Measurements from ENCODE around the gene TAGLN. TPM values are rescaled to one million over a fixed set of nuclear protein-coding genes. Genes with fewer than 3 reads are reported as not detected.
A peak's percentile ranks its signal among the peaks of the same experiment; 100 is the strongest.

Gene TAGLN
- polyA plus RNA-seq, 1 experiment: 3,100 TPM

GRCh38 chr11:117219995-117220394, 20.8 kb downstream of the TAGLN start:
- POLR2A ChIA-PET: no interaction called here

GRCh38 chr11:117220568-117220967, 21.4 kb downstream of the TAGLN start:
- no peak overlapping the region for H3K27ac ChIP-seq (ENCODE audit: low read depth, low read length)
- ChIA-PET CTCF (interaction anchor here (3.5 to 3.7 kb wide), 3 partner anchors 10 to 115 kb away, joined by 16 to 20 read pairs (median 17); partner anchors contain the start of gene PCSK7), POLR2A (interaction anchor here (1.0 to 2.2 kb wide), 4 partner anchors 10 to 17 kb away, joined by 3 to 11 read pairs (median 4); partner anchors contain the start of gene PCSK7)
- no peak for TF ChIP-seq CTCF (IDR thresholded peaks at IDR 0.05; ENCODE audit: low read depth, low read length)
- no peak for DNase-seq (ENCODE audit: low read depth, low spot score)
- no peaks in the 10 kb centered on the region for H3K27me3 ChIP-seq (ENCODE audit: control insufficient read depth, insufficient read depth, low read length)
- no peak overlapping the region for H3K4me3 ChIP-seq (ENCODE audit: low read depth, low read length)
- no peaks in the 10 kb centered on the region for H3K9me3 ChIP-seq (ENCODE audit: control insufficient read depth, insufficient read depth, low read length)

More at GRCh38 chr11:117219995-117220394, 20.8 kb downstream of the TAGLN start:
- DNase-seq (ENCODE audit: low read depth, low spot score): no peak
- CTCF ChIA-PET: interaction anchor here (1.2 to 3.7 kb wide), 6 partner anchors 8 to 429 kb away, joined by 3 to 20 read pairs (median 14); partner anchors contain the start of genes APOA5 and PCSK7
- Histone ChIP-seq H3K27ac (ENCODE audit: low read depth, low read length) (no peak overlapping the region), H3K27me3 (ENCODE audit: control insufficient read depth, insufficient read depth, low read length) (no peaks in the 10 kb centered on the region), H3K9me3 (ENCODE audit: control insufficient read depth, insufficient read depth, low read length) (no peaks in the 10 kb centered on the region), H3K4me3 (ENCODE audit: low read depth, low read length) (no peak overlapping the region)
- no peak for TF ChIP-seq CTCF (IDR thresholded peaks at IDR 0.05; ENCODE audit: low read depth, low read length)

GRCh38 chr11:117220999-117221774, 22.0 kb downstream of the TAGLN start:
- TF ChIP-seq CTCF (IDR thresholded peaks at IDR 0.05; ENCODE audit: low read depth, low read length): no peak
- Histone ChIP-seq H3K4me3 (ENCODE audit: low read depth, low read length) (no peak overlapping the region), H3K27me3 (ENCODE audit: control insufficient read depth, insufficient read depth, low read length) (no peaks in the 10 kb centered on the region), H3K9me3 (ENCODE audit: control insufficient read depth, insufficient read depth, low read length) (no peaks in the 10 kb centered on the region), H3K27ac (ENCODE audit: low read depth, low read length) (peak overlapping the region; percentile 75)
- POLR2A ChIA-PET: interaction anchor here (1.0 to 2.2 kb wide), 7 partner anchors 10 to 40 kb away, joined by 3 to 11 read pairs (median 4); partner anchors contain the start of genes PCSK7 and TAGLN
- DNase-seq (ENCODE audit: low read depth, low spot score): no peak
- CTCF ChIA-PET: interaction anchor here (1.1 to 3.7 kb wide), 5 partner anchors 10 to 430 kb away, joined by 3 to 20 read pairs (median 16); partner anchors contain the start of genes APOA5, BACE1 and PCSK7

- DNase-seq (ENCODE audit: low read depth, low spot score): no peak
- Histone ChIP-seq H3K9me3 (ENCODE audit: control insufficient read depth, insufficient read depth, low read length) (no peaks in the 10 kb centered on the region), H3K4me3 (ENCODE audit: low read depth, low read length) (no peak overlapping the region), H3K27me3 (ENCODE audit: control insufficient read depth, insufficient read depth, low read length) (no peaks in the 10 kb centered on the region), H3K27ac (ENCODE audit: low read depth, low read length) (peak overlapping the region; percentile 75)
- TF ChIP-seq CTCF (IDR thresholded peaks at IDR 0.05; ENCODE audit: low read depth, low read length): no peak
- CTCF ChIA-PET: interaction anchor here (0.9 to 3.7 kb wide), 10 partner anchors 9 to 431 kb away, joined by 3 to 20 read pairs (median 4); partner anchors contain the start of genes APOA5, BACE1, CEP164 and PCSK7
- POLR2A ChIA-PET: interaction anchor here (0.7 to 2.2 kb wide), 8 partner anchors 10 to 46 kb away, joined by 3 to 11 read pairs (median 4); partner anchors contain the start of genes PCSK7 and TAGLN
These were observed 22.8 kb downstream of the TAGLN start for GRCh38 chr11:117221775-117222517.
